A549 treated with CORT108297 at 1 μM for 4 hours (cell line): ENCODE data around the gene PON1. TPM values are rescaled to one million over a fixed set of nuclear protein-coding genes. Genes with fewer than 3 reads are reported as not detected.

Source experiments
- total RNA-seq: library from RNA; stranded (reverse); fragments of 200-300 nt; extraction: Qiagen RNA extraction; gene quantifications from 5 replicates; pipeline ENCODE4 v1.2.3, GENCODE V29; 2022

Gene PON1
- 0.29 to 1.2 TPM (median 0.68 TPM) in 5 replicates for total RNA-seq

DNA sequence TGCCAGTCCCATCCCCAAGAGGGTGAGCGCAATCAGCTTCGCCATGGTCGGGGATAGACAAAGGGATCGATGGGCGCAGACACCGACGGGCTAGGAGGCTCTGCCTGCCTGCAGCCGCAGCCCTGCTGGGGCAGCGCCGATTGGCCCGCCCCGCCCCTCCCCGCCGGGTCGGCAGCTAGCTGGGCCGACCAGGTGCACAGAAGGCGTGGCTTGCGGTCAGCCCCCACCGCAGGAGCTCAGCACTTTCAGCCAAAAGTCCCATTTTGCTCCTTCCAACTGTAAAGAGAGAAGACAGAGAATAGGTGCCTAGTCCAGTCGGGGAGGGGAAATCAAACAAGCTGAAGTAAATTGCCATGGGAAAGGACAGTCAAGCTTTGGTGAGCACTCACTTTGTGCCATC is at the start of gene PON1:
TSS of gene PON1 (minus strand) at position 102 of the 400 bp plus-strand sequence. CDS start at position 45, 57 bp downstream.

Other genes starting within 250 kb of the PON1 start
- gene PON3, start 71.8 kb upstream of the PON1 start, total RNA-seq, result 31.2 to 39.6 TPM (median 33.8 TPM) in 5 replicates
- gene PON2, start 110.5 kb upstream of the PON1 start, total RNA-seq, result 308 to 341 TPM (median 324 TPM) in 5 replicates
- gene ASB4, start 161.4 kb upstream of the PON1 start, total RNA-seq, result 0.18 to 0.34 TPM (median 0.25 TPM) in 5 replicates